Rectal smooth muscle tissue (tissue), 1 donor: ENCODE measurements around the gene SLC29A3.

Experiments used
- H3K27ac ChIP-seq: one replicate; pipeline ENCODE4 v1.7.0; 2013; ENCODE audit warnings: low read depth, low read length, inconsistent platforms
- H3K27me3 ChIP-seq: one replicate; pipeline ENCODE4 v1.7.0; 2013; ENCODE audit warnings: low read length; ENCODE audit not compliant: control insufficient read depth, insufficient read depth
- H3K36me3 ChIP-seq: one replicate; pipeline ENCODE4 v1.7.0; 2013; ENCODE audit warnings: low read length; ENCODE audit not compliant: control insufficient read depth, insufficient read depth
- H3K4me1 ChIP-seq: one replicate; pipeline ENCODE4 v1.7.0; 2013; ENCODE audit warnings: low read length; ENCODE audit not compliant: control insufficient read depth, insufficient read depth
- H3K4me3 ChIP-seq: one replicate; pipeline ENCODE4 v1.7.0; 2013; ENCODE audit warnings: low read length
- H3K9ac ChIP-seq: one replicate; pipeline ENCODE4 v1.7.0; 2013; ENCODE audit warnings: low read length

The SLC29A3 gene

GRCh38 chr10:71365366-71365765, 46.3 kb downstream of the SLC29A3 start:
- Histone ChIP-seq H3K9ac (no peak overlapping the region), H3K27me3 (no peaks in the 10 kb centered on the region), H3K4me1 (no peaks in the 10 kb centered on the region), H3K36me3 (peaks cover 4% of the 10 kb centered on the region), H3K4me3 (no peak overlapping the region), H3K27ac (no peak overlapping the region)

GRCh38 chr10:71366690-71367089, 47.6 kb downstream of the SLC29A3 start:
- H3K36me3 ChIP-seq, result peaks cover 4% of the 10 kb centered on the region
- H3K4me1 ChIP-seq, result no peaks in the 10 kb centered on the region
- no peak overlapping the region for H3K4me3 ChIP-seq
- no peaks in the 10 kb centered on the region for H3K27me3 ChIP-seq
- no peak overlapping the region for H3K9ac ChIP-seq
- H3K27ac ChIP-seq, result no peak overlapping the region

GRCh38 chr10:71367271-71367670, 48.2 kb downstream of the SLC29A3 start:
- no peaks in the 10 kb centered on the region for H3K4me1 ChIP-seq
- no peak overlapping the region for H3K27ac ChIP-seq

GRCh38 chr10:71368176-71368575, 49.1 kb downstream of the SLC29A3 start:
- H3K27ac ChIP-seq, result no peak overlapping the region

More at GRCh38 chr10:71367271-71367670, 48.2 kb downstream of the SLC29A3 start:
- Histone ChIP-seq H3K27me3 (no peaks in the 10 kb centered on the region), H3K36me3 (peaks cover 4% of the 10 kb centered on the region), H3K4me3 (no peak overlapping the region), H3K9ac (no peak overlapping the region)

GRCh38 chr10:71368643-71369042, 49.6 kb downstream of the SLC29A3 start:
- Histone ChIP-seq H3K27ac (no peak overlapping the region), H3K9ac (no peak overlapping the region), H3K4me3 (no peak overlapping the region), H3K4me1 (no peaks in the 10 kb centered on the region), H3K27me3 (no peaks in the 10 kb centered on the region), H3K36me3 (no peaks in the 10 kb centered on the region)

More at GRCh38 chr10:71368176-71368575, 49.1 kb downstream of the SLC29A3 start:
- no peak overlapping the region for H3K9ac ChIP-seq
- H3K4me3 ChIP-seq, result no peak overlapping the region
- no peaks in the 10 kb centered on the region for H3K4me1 ChIP-seq
- no peaks in the 10 kb centered on the region for H3K27me3 ChIP-seq
- no peaks in the 10 kb centered on the region for H3K36me3 ChIP-seq

GRCh38 chr10:71369602-71370001, 50.5 kb downstream of the SLC29A3 start:
- Histone ChIP-seq H3K27ac (no peak overlapping the region), H3K4me1 (no peaks in the 10 kb centered on the region), H3K27me3 (no peaks in the 10 kb centered on the region), H3K9ac (no peak overlapping the region), H3K4me3 (no peak overlapping the region), H3K36me3 (no peaks in the 10 kb centered on the region)

- H3K36me3 ChIP-seq, result no peaks in the 10 kb centered on the region
- no peak overlapping the region for H3K4me3 ChIP-seq
- H3K27me3 ChIP-seq, result no peaks in the 10 kb centered on the region
- H3K9ac ChIP-seq, result no peak overlapping the region
- no peaks in the 10 kb centered on the region for H3K4me1 ChIP-seq
- no peak overlapping the region for H3K27ac ChIP-seq
Observed at GRCh38 chr10:71370031-71370430, 51.0 kb downstream of the SLC29A3 start.

GRCh38 chr10:71371750-71372166, 52.7 kb downstream of the SLC29A3 start:
- no peak overlapping the region for H3K27ac ChIP-seq

GRCh38 chr10:71372882-71373495, 53.9 kb downstream of the SLC29A3 start:
- H3K36me3 ChIP-seq, result no peaks in the 10 kb centered on the region
- H3K4me3 ChIP-seq, result no peak overlapping the region
- H3K9ac ChIP-seq, result no peak overlapping the region
- no peaks in the 10 kb centered on the region for H3K4me1 ChIP-seq
- no peaks in the 10 kb centered on the region for H3K27me3 ChIP-seq
- no peak overlapping the region for H3K27ac ChIP-seq

More at GRCh38 chr10:71371750-71372166, 52.7 kb downstream of the SLC29A3 start:
- Histone ChIP-seq H3K36me3 (no peaks in the 10 kb centered on the region), H3K4me3 (no peak overlapping the region), H3K27me3 (no peaks in the 10 kb centered on the region), H3K9ac (no peak overlapping the region), H3K4me1 (no peaks in the 10 kb centered on the region)

GRCh38 chr10:71374481-71375233, 55.6 kb downstream of the SLC29A3 start:
- H3K36me3 ChIP-seq, result no peaks in the 10 kb centered on the region
- H3K27me3 ChIP-seq, result no peaks in the 10 kb centered on the region
- no peak overlapping the region for H3K9ac ChIP-seq
- H3K4me1 ChIP-seq, result no peaks in the 10 kb centered on the region
- no peak overlapping the region for H3K4me3 ChIP-seq
- no peak overlapping the region for H3K27ac ChIP-seq

GRCh38 chr10:71375952-71376351, 56.9 kb downstream of the SLC29A3 start:
- Histone ChIP-seq H3K4me3 (no peak overlapping the region), H3K9ac (no peak overlapping the region), H3K4me1 (no peaks in the 10 kb centered on the region), H3K27ac (no peak overlapping the region), H3K36me3 (no peaks in the 10 kb centered on the region), H3K27me3 (no peaks in the 10 kb centered on the region)

- Histone ChIP-seq H3K27me3 (no peaks in the 10 kb centered on the region), H3K4me1 (no peaks in the 10 kb centered on the region), H3K9ac (no peak overlapping the region), H3K27ac (no peak overlapping the region), H3K36me3 (no peaks in the 10 kb centered on the region), H3K4me3 (no peak overlapping the region)
Observed at GRCh38 chr10:71378336-71379117, 59.5 kb downstream of the SLC29A3 start.
